Activated T-cell treated with anti-CD3 and anti-CD28 coated beads for 1 hour (primary cell): ENCODE results near the gene MAP2K7.
"Not testable (repeated sequence)": the region's sequence is repeated elsewhere in the genome, so short reads cannot be mapped to it uniquely, and the experiment has no call there.

Source experiments
- DNase-seq: peaks from one replicate; pipeline ENCODE4 v3.0.0-alpha.2; 2020; ENCODE audit warnings: low read depth

The MAP2K7 gene

DNA sequence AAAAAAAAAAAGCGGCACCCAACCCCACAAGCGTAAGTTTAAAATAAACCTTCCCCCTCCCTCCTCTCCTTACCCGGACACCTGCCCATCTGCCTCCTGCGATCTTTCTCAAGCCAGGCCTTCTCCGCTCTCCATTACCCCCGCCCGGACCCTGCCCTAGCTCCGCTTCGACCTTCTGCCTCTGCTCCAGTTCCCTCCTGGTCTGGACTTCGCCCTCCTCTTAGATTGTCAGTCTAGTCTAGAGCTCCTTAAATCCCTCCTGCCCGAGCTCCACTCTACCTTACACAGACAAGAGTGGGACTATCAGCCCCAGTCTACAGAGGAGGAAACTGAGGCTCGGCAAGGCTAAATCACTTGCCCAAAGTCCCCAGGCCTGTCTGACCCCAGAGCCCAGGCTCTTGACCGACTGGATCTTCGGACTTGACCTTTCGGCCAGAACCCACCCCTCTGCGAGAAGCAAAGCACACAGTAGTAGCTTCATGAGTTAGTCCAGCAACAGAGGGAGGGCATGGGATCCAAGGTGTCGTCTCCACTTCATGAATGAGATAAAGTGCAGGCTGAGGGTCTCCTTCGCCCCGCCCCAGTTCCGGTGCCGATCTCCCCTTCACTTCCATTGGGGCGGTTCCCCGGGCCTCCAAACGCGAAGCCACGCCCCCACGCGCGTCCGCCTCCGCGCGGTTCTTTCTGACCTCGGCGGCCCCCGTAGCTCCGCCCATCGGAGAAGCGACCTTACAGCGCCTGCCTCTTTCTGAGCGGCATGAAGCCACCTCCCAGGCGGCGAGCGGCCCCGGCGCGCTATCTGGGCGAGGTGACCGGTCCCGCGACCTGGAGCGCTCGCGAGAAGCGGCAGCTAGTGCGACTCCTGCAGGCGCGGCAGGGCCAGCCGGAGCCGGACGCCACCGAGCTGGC lies 16.2 kb downstream of the MAP2K7 start, which contains the start of gene SNAPC2:
Gene SNAPC2, plus strand, starts transcription at position 729 of the 909 bp plus-strand sequence. Its CDS starts 29 bp downstream, at position 758.
- peak; percentile 95 for DNase-seq

GRCh38 chr19:7920519-7921301 lies 17.0 kb downstream of the MAP2K7 start:
- peak; percentile 100 for DNase-seq

DNA sequence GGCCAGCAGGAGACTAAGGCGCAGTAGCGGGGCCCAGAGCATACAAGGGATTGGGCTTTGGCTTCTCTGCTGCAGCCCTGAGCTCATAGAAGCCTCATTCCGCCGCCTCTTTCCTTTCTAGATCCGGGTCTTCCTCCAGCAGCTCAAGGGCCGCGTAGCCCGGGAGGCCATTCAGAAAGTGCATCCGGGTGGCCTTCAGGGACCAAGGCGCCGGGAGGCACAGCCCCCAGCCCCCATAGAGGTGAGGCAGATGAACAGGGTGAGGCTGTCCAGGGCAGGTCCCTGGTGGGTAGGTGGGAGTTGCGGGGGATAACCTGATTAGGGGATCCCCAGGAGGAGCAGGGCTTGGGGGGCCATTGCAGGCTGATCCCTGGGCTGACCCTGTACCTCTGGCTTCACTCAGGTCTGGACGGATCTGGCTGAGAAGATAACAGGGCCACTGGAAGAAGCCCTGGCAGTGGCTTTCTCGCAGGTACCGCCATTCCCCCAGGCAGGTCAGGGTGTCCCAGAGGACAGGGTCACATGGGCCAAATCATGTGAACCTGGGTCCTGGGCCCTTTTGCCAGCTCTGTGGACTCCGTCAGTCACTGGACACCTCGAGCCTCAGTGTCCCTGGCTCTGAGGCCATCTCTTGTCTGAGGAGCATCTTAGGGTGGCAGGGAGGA lies 17.8 kb downstream of the MAP2K7 start:
- DNase-seq = no peak

DNA sequence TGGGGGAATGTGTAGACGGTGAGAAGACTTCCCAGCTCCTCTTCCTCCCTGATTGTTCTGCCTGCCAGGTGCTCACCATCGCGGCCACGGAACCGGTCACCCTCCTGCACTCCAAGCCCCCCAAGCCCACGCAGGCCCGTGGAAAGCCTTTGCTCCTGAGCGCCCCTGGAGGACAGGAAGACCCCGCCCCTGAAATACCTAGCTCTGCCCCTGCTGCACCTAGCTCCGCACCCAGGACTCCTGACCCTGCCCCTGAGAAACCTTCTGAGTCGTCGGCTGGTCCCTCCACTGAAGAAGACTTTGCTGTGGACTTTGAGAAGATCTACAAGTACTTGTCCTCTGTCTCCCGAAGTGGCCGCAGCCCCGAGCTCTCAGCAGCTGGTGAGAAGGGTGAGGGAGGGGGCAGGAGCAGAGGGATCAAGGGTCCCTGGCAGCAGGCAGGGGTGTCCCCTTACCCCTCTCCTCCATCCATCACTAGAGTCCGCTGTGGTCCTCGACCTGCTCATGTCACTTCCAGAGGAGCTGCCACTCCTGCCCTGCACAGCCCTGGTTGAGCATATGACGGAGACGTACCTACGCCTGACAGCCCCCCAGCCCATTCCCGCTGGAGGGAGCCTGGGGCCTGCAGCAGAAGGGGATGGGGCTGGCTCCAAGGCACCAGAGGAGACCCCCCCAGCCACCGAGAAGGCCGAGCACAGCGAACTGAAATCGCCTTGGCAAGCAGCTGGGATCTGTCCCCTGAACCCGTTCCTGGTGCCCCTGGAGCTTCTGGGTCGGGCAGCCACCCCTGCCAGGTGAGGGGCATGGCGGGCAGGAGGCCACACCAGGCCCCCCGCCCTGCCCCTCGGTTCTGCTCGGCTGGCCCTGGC lies 18.5 kb downstream of the MAP2K7 start:
- no peak for DNase-seq

GRCh38 chr19:7922836-7923195 lies 19.1 kb downstream of the MAP2K7 start:
- DNase-seq = no peak

GRCh38 chr19:7923295-7924191 lies 19.9 kb downstream of the MAP2K7 start:
- DNase-seq = no peak

GRCh38 chr19:7924241-7924640 lies 20.6 kb downstream of the MAP2K7 start:
- no peak for DNase-seq

GRCh38 chr19:7924651-7925170 lies 21.0 kb downstream of the MAP2K7 start:
- no peak for DNase-seq

DNA sequence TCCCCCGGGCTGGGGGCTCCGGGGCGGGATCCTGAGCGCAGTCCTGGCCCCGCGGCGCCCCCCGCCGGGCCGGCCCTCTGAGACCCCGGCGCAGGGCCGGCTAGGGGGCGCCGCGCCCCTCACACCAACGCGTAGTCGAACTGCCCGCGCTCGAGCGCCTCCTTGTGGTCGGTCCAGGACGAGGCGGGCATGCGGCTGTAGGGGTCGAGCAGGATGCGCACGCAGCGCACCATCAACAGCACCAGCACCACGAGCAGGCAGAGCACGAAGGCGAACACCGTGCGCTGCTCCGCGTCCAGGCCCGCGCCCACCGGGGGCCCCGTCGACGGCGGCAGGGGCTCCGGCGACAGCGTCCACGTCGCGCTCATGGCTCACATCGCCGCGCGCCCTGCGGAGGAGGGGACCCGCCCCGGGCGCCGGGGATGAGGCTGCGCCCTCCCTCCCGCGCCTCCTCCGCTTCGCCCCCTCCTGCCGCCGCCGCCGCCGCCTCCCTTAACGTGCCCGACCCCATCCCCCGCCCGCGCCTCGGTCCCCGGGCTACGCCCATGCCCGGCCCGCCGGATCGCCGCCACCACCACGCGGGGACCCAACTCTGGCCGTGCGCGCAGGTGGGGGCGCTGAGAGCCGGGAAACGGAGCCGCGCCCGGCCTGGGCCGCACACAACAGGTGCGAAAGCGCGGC lies 21.6 kb downstream of the MAP2K7 start:
- DNase-seq = peak; percentile 73

GRCh38 chr19:7926021-7926726 lies 22.5 kb downstream of the MAP2K7 start, which contains the start of gene CTXN1:
Gene CTXN1 (minus strand): TSS chr19:7926135. CDS start chr19:7925538, 597 bp downstream.
- peak; percentile 74 for DNase-seq

DNA sequence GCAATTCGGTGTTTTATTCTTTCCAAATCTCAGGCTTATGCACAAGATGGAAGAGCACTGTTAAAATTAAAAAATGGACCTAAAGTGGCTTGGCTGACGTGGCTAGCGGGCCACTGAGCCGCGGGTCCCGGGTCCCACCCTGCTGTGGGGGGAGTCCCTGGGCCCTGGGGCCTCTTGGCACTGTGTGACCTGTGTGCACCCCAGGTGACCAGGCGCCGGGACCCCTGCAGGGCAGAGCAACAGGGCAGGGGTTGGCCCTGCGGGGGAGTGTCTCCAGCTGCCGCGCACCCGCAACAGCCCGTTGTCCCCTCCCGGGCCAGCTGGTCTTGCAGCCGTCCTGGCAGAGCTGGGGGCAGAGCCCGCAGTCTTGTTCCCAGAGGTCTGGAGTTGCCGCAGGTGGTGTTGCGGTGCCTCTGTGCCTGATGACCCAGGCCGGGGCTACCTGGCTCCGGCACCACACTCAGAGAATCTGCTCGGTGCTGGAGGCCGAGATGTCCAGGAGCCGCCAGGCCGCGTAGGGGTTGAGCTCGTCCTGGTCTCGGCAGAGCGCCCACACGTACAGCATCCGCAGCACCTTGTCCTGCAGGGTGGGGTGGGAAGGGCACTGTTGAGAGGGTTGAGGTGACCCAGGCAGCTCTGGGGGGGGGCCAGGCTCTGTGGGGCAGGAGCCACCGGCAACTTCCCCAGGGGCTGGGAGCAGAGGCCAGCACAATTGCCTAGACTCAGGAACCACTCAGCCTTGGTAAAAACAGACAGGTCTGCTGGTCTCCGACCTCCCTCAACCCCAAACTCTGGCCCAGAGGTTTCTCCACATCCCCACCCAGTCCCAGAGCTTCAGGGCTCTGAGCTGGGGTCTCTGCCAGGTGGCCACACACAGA lies 23.3 kb downstream of the MAP2K7 start:
- no peak for DNase-seq

- DNase-seq = no peak
Measured at GRCh38 chr19:7927605-7928333, 24.1 kb downstream of the MAP2K7 start.

- no peak for DNase-seq
Measured at GRCh38 chr19:7928334-7928706, 24.6 kb downstream of the MAP2K7 start.

DNA sequence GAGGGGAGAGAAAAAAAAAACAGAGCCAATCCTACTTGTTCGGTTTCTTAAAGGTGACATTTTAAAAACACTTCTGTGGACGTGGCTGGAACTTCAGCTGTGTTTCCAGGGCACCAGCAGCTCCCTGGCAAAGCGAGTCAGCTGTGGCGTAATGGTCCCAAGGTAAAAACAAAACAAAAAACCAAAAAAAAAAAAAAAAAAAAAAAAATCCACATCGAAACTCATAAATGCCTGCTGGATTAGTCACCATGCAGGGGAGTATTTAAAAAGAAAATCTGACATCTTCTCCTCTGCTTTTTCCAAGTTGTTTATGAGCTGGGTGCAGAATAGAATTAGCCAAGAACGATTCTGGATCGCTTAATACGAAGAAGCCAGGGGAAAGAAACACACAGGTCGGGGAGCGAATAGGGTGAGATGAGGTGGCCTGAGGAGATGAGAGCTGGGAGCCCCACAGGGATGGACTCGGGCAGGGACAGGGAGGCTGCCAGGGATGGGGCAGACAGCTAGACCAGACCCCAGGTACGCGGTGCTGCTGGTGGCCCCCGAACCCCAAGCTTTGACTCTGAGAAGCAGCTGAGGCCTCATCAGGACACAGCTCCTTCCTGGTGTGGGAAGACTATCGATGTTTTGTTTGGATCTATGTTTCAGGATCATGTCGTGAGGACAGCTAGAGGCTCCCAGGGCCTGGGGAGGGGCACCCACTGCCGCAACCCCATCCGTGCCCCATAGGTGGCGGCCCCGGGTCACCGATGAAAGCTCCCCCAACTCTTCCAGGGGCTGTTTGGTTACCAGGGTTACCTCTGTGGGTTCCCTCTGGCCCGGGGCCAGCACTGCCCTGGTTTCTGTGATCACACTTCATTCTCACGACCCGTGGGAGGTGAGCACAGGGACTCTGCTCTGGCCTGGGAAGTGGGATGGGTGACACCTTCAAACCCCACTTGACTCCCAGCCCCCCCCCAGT lies 25.3 kb downstream of the MAP2K7 start:
- peak; percentile 63 for DNase-seq

DNA sequence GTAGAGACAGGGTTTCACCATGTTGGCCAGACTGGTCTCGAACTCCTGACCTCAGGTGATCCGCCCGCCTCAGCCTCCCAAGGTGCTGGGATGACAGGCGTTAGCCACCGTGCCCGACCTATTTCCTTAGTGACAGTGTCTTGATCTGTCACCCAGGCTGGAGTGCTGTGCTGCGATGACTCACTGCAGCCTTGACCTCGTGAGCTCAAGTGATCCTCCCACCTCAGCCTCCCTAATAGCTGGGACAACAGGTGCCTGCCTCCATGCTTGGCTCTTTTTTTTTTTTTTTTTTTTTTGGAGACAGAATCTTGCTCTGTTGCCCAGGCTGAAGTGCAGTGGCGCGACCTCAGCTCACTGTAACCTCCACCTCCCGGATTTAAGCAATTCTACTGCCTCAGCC lies 26.4 kb downstream of the MAP2K7 start:
- not testable (repeated sequence) for DNase-seq

GRCh38 chr19:7930765-7931164 lies 27.1 kb downstream of the MAP2K7 start:
- no peak for DNase-seq
